ENCODE data around the gene SERPINA5.

GRCh38 chr14:94591871-94592270 lies 10.6 kb downstream of the SERPINA5 start:
- TF ChIP-seq CTCF (IDR thresholded peaks at IDR 0.05) (no peak), POLR2A (IDR thresholded peaks at IDR 0.05) (no peak), EP300 (IDR thresholded peaks at IDR 0.05) (no peak)
